B cell (primary cell): ENCODE data around the gene DENND2A. TPM values are rescaled to one million over a fixed set of nuclear protein-coding genes. Genes with fewer than 3 reads are reported as not detected.

ENCODE experiments used
- ATAC-seq: fragments of 200-7000 bp; cut with Tn5 transposase; one replicate; pipeline ENCODE4 v1.10.0; 2021; ENCODE audit warnings: low read depth, mild to moderate bottlenecking, moderate number of reproducible peaks, moderate library complexity
- CTCF ChIA-PET: fragments of 350-600 bp; sonication (Branson Sonifier 250); formaldehyde crosslinking; loops from one replicate; lab custom pipeline; 2021; ENCODE audit warnings: antibody characterized with exemption, inconsistent platforms; lab: Charles Lee
- POLR2A ChIA-PET: fragments of 350-600 bp; sonication (Branson Sonifier 250); formaldehyde crosslinking; loops from one replicate; lab custom pipeline; 2021; ENCODE audit warnings: antibody characterized with exemption; lab: Charles Lee
- DNase-seq: peaks from one replicate; pipeline ENCODE4 v3.0.0; 2013
- H2AFZ ChIP-seq: 2 replicates; pipeline ENCODE4 v1.6.1; 2012; ENCODE audit warnings: mild to moderate bottlenecking, low read depth, low read length; ENCODE audit not compliant: insufficient read depth, poor library complexity, severe bottlenecking
- H3K27ac ChIP-seq, 2 donors: 1 replicate in 1 of 2; 2 replicates in 1 of 2; pipeline ENCODE4 v1.5.1; 2012 to 2013; ENCODE audit warnings: low read length in 2 of 2, mild to moderate bottlenecking in 2 of 2, moderate library complexity in 1 of 2
- H3K27me3 ChIP-seq, 4 experiments: fragments of 200-600 bp in 1 of 4; sonication (generic) in 1 of 4; replicated peaks in 1 of 4; 1 replicate in 2 of 4; 2 replicates in 2 of 4; pipeline versions ENCODE4 v1.6.1 to v1.7.0; 2013 to 2016; ENCODE audit warnings: low read length in 3 of 4, mild to moderate bottlenecking in 2 of 4, mixed read lengths in 1 of 4, moderate library complexity in 1 of 4; ENCODE audit not compliant: insufficient read depth in 4 of 4, control insufficient read depth in 3 of 4; ENCODE audit errors: control extremely low read depth in 1 of 4
- H3K36me3 ChIP-seq, 2 experiments: replicated peaks in 1 of 2; 1 replicate in 1 of 2; 2 replicates in 1 of 2; pipeline versions ENCODE4 v1.6.1 to v1.7.1; 2013; ENCODE audit warnings: low read length in 1 of 2; ENCODE audit not compliant: insufficient read depth in 2 of 2, control insufficient read depth in 1 of 2; ENCODE audit errors: control extremely low read depth in 1 of 2, extremely low read depth in 1 of 2
- H3K4me1 ChIP-seq, 2 donors: fragments of 200-600 bp in 1 of 2; sonication (generic) in 1 of 2; 1 replicate in 1 of 2; 2 replicates in 1 of 2; pipeline versions ENCODE4 v1.5.1 to v1.6.1; 2013 to 2017; ENCODE audit warnings: low read length in 2 of 2; ENCODE audit not compliant: control insufficient read depth in 2 of 2, insufficient read depth in 2 of 2
- H3K4me2 ChIP-seq: replicated peaks from 2 replicates; pipeline ENCODE3; 2012; ENCODE audit warnings: mild to moderate bottlenecking, low read depth, low read length; ENCODE audit not compliant: poor library complexity, severe bottlenecking
- H3K4me3 ChIP-seq, 5 experiments: fragments of 200-600 bp in 1 of 5; sonication (generic) in 1 of 5; 1 replicate in 3 of 5; 2 replicates in 2 of 5; pipeline versions ENCODE4 v1.5.1 to v1.7.0; 2011 to 2016; ENCODE audit warnings: low read length in 4 of 5, mild to moderate bottlenecking in 4 of 5, low read depth in 2 of 5, control low read depth in 1 of 5, moderate library complexity in 1 of 5; ENCODE audit not compliant: insufficient read depth in 1 of 5; ENCODE audit errors: control extremely low read depth in 1 of 5, extremely low read depth in 1 of 5
- H3K79me2 ChIP-seq: fragments of 200-600 bp; sonication (generic); one replicate; pipeline ENCODE4 v1.6.0; 2016; ENCODE audit warnings: low read length; ENCODE audit not compliant: control insufficient read depth, insufficient read depth
- H3K9ac ChIP-seq: fragments of 200-600 bp; sonication (generic); 2 replicates; pipeline ENCODE4 v1.6.1; 2017; ENCODE audit warnings: mild to moderate bottlenecking, low read length, moderate library complexity
- H3K9me3 ChIP-seq, 3 donors: one replicate each; pipeline versions ENCODE4 v1.6.1 to v1.7.1; 2013; ENCODE audit warnings: low read length in 2 of 3; ENCODE audit not compliant: control insufficient read depth in 2 of 3, insufficient read depth in 1 of 3; ENCODE audit errors: control extremely low read depth in 1 of 3
- H4K20me1 ChIP-seq: 2 replicates; pipeline ENCODE4 v1.6.0; 2012; ENCODE audit warnings: mild to moderate bottlenecking, low read length; ENCODE audit not compliant: insufficient read depth, control insufficient read depth, poor library complexity, severe bottlenecking
- H3K27ac Mint-ChIP-seq: one replicate; pipeline ENCODE4 v1.8.0; 2021; ENCODE audit warnings: mixed read lengths
- H3K27me3 Mint-ChIP-seq: one replicate; pipeline ENCODE4 v1.8.0; 2021; ENCODE audit warnings: mixed read lengths
- H3K4me1 Mint-ChIP-seq: one replicate; pipeline ENCODE4 v1.8.0; 2021; ENCODE audit warnings: mixed read lengths
- H3K4me3 Mint-ChIP-seq: one replicate; pipeline ENCODE4 v1.8.0; 2021; ENCODE audit warnings: mixed read lengths
- H3K9me3 Mint-ChIP-seq: one replicate; pipeline ENCODE4 v1.8.0; 2022; ENCODE audit warnings: mixed read lengths; ENCODE audit not compliant: insufficient read depth
- EZH2 ChIP-seq: IDR thresholded peaks from 2 replicates; pipeline ENCODE4 v1.6.1; 2012; ENCODE audit warnings: borderline replicate concordance, low read depth, mild to moderate bottlenecking, moderate library complexity, low read length; ENCODE audit not compliant: insufficient read depth, poor library complexity, severe bottlenecking
- WGBS: methylation state at CpG from one replicate; pipeline ENCODE4 v1.1.5; 2013; ENCODE audit warnings: missing lambda C conversion rate; ENCODE audit not compliant: insufficient coverage; 5-methylcytosine and 5-hydroxymethylcytosine counted together
- intact Hi-C: fragments of 100-400 bp; cut with micrococcal nuclease; formaldehyde crosslinking; loops from one replicate; pipeline ENCODE4 v1.10.0; 2022
- polyA plus RNA-seq: library from polyadenylated mRNA; depleted of rRNA; stranded (reverse); fragments of >200 nt; gene quantifications from 2 replicates; pipeline ENCODE4 v1.2.3, GENCODE V29; 2012
- total RNA-seq, 2 donors: library from RNA; stranded (reverse); fragments of 120-200 nt in 1 of 2; gene quantifications; 1 replicate in 1 of 2; 2 replicates in 1 of 2; pipeline versions ENCODE4 v1.2.3 to v1.2.4, GENCODE V29; 2013 to 2022
- TF ChIP-seq, protein P1 (sequence below): fragments of 200-600 bp; IDR thresholded peaks from one replicate; pipeline ENCODE4 v1.8.0; 2022; ENCODE audit warnings: antibody characterized with exemption, mild to moderate bottlenecking

Gene DENND2A
- total and polyA plus RNA-seq, 2 donors (not counting 1 experiment from before 2014, with no cell fraction given), result 0.31 TPM; not detected in 1

DNA sequence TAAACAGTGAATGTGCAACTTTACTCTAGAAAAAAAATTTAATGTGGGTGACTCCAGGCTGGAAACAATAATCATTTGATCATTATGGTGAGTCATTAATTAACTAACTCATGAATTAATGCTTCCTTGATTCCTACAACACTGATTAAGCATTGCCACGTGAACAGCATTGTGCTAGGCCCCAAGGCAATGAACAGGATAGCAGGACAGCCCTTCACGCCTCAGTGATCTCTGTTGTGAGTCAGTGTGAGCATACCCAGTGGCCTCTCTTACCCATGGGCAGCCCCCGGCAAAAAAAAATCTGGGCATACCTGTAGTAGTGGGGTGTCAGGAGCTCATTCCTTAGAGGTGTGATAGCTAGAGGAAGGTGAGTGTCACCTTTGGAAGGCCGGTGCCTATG is 76.0 kb downstream of the DENND2A start:
- Histone ChIP-seq H3K27me3 (no peaks in the 10 kb centered on the region), H4K20me1 (no peaks in the 10 kb centered on the region), H3K36me3 (no peaks in the 10 kb centered on the region), H3K9ac (no peak overlapping the region), H3K9me3 (no peaks in the 10 kb centered on the region), H3K79me2 (no peaks in the 10 kb centered on the region), H3K4me1 (no peaks in the 10 kb centered on the region), H3K27ac (no peak overlapping the region), H3K4me3 (no peak overlapping the region), H3K4me2 (no peak overlapping the region), H2AFZ (no peak overlapping the region)
- Mint-ChIP-seq H3K9me3 (no peaks in the 10 kb centered on the region), H3K4me1 (no peaks in the 10 kb centered on the region), H3K27ac (no peak overlapping the region), H3K27me3 (peaks cover 3% of the 10 kb centered on the region), H3K4me3 (no peak overlapping the region)
- TF ChIP-seq EZH2, result no peak
- TF ChIP-seq, protein P1, sequence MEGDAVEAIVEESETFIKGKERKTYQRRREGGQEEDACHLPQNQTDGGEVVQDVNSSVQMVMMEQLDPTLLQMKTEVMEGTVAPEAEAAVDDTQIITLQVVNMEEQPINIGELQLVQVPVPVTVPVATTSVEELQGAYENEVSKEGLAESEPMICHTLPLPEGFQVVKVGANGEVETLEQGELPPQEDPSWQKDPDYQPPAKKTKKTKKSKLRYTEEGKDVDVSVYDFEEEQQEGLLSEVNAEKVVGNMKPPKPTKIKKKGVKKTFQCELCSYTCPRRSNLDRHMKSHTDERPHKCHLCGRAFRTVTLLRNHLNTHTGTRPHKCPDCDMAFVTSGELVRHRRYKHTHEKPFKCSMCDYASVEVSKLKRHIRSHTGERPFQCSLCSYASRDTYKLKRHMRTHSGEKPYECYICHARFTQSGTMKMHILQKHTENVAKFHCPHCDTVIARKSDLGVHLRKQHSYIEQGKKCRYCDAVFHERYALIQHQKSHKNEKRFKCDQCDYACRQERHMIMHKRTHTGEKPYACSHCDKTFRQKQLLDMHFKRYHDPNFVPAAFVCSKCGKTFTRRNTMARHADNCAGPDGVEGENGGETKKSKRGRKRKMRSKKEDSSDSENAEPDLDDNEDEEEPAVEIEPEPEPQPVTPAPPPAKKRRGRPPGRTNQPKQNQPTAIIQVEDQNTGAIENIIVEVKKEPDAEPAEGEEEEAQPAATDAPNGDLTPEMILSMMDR, result no peak
- 82% methylated on average over 2 of the region's 4 CpGs for WGBS
- intact Hi-C loops, result no loop called here
- ChIA-PET POLR2A (interaction anchor here (0.6 kb wide), 1 partner anchor 21 kb away, joined by 9 read pairs; no protein-coding TSS in a partner anchor), CTCF (no interaction called here)
- no peak for ATAC-seq
- no peak for DNase-seq

DNA sequence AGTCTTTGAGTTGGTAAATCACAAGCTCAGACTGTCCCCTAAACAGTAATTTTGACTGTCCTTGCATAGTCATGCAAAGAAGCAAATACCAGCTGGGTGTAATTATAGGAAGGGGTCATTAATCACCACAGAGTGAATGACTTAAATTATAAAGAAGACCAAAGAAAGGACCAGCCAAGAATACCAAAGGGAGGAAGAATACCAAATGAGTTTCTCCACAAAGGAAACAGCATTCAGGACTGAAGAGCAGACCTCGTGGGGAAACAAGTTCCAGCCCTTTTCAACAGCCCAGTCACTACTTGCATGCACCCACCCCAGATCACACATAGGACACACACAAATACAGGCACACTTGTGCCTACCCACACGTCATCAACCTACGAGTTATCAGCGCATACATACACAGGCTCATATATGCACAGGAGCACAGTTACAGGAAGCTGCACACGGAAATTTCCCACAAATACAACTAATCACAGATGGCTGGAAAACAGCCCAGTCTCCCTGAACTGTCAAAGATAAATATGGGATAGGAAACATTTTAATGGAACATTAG is 77.6 kb downstream of the DENND2A start:
- Histone ChIP-seq H3K27me3 (no peaks in the 10 kb centered on the region), H3K27ac (no peak overlapping the region), H3K79me2 (no peaks in the 10 kb centered on the region), H3K4me2 (no peak overlapping the region), H3K36me3 (no peaks in the 10 kb centered on the region), H3K4me3 (no peak overlapping the region), H3K9ac (no peak overlapping the region), H2AFZ (no peak overlapping the region), H4K20me1 (no peaks in the 10 kb centered on the region), H3K4me1 (no peaks in the 10 kb centered on the region), H3K9me3 (no peaks in the 10 kb centered on the region)
- no peak overlapping the region for H3K27ac Mint-ChIP-seq
- no peak for DNase-seq
- TF ChIP-seq EZH2, result no peak
- TF ChIP-seq, protein P1, result no peak
- 76% methylated on average over 3 of the region's 5 CpGs for WGBS
- H3K4me1 Mint-ChIP-seq, result no peaks in the 10 kb centered on the region
- no peak for ATAC-seq
- POLR2A ChIA-PET, result no interaction called here
- intact Hi-C loops, result no loop called here
- no peaks in the 10 kb centered on the region for H3K9me3 Mint-ChIP-seq
- CTCF ChIA-PET, result no interaction called here
- H3K4me3 Mint-ChIP-seq, result no peak overlapping the region
- peaks cover 3% of the 10 kb centered on the region for H3K27me3 Mint-ChIP-seq
